WERI-Rb-1 (cell line): ENCODE measurements around the gene PHF12.

ENCODE experiments used
- DNase-seq: peaks from one replicate; pipeline ENCODE4 v3.0.0-alpha.2; 2020
- H3K27ac ChIP-seq: fragments of 250-450 bp; sonication (Bioruptor Pico); 2 replicates; pipeline ENCODE4 v1.5.1; 2020; ENCODE audit warnings: mild to moderate bottlenecking, moderate library complexity
- H3K27me3 ChIP-seq: fragments of 250-450 bp; sonication (Bioruptor Pico); 2 replicates; pipeline ENCODE4 v1.5.1; 2021; ENCODE audit warnings: mild to moderate bottlenecking, low read depth, moderate library complexity; ENCODE audit not compliant: insufficient read depth, severe bottlenecking
- H3K36me3 ChIP-seq: fragments of 250-450 bp; sonication (Bioruptor Pico); 2 replicates; pipeline ENCODE4 v1.5.1; 2020; ENCODE audit warnings: mild to moderate bottlenecking, moderate library complexity
- H3K4me3 ChIP-seq: 2 replicates; pipeline ENCODE4 v1.5.1; 2011; ENCODE audit warnings: low read depth, mild to moderate bottlenecking, control low read depth, low read length
- H3K9me3 ChIP-seq: fragments of 250-450 bp; sonication (Bioruptor Pico); 2 replicates; pipeline ENCODE4 v1.5.1; 2021; ENCODE audit warnings: mild to moderate bottlenecking, moderate library complexity; ENCODE audit not compliant: severe bottlenecking
- CTCF ChIP-seq: IDR thresholded peaks from 2 replicates; pipeline ENCODE4 v1.5.1; 2011; ENCODE audit warnings: low read depth, mild to moderate bottlenecking, control low read depth, inconsistent platforms, low read length

Gene PHF12

GRCh38 chr17:28973425-28973824, 22.1 kb upstream of the PHF12 start:
- TF ChIP-seq CTCF = no peak
- DNase-seq = no peak
- Histone ChIP-seq H3K27me3 (no peaks in the 10 kb centered on the region), H3K27ac (no peak overlapping the region), H3K9me3 (no peaks in the 10 kb centered on the region), H3K4me3 (no peak overlapping the region), H3K36me3 (peaks cover 19% of the 10 kb centered on the region)

- no peaks in the 10 kb centered on the region for H3K27me3 ChIP-seq
- H3K9me3 ChIP-seq = no peaks in the 10 kb centered on the region
- peaks cover 25% of the 10 kb centered on the region for H3K36me3 ChIP-seq
- H3K27ac ChIP-seq = no peak overlapping the region
- TF ChIP-seq CTCF = no peak
- peak; percentile 47 for DNase-seq
- H3K4me3 ChIP-seq = no peak overlapping the region
Measured at GRCh38 chr17:28972437-28972836, 21.1 kb upstream of the PHF12 start.

- no peak for DNase-seq
- no peaks in the 10 kb centered on the region for H3K9me3 ChIP-seq
- no peaks in the 10 kb centered on the region for H3K27me3 ChIP-seq
- peaks cover 25% of the 10 kb centered on the region for H3K36me3 ChIP-seq
- H3K4me3 ChIP-seq = no peak overlapping the region
- TF ChIP-seq CTCF = no peak
- peak overlapping the region; percentile 25; the same call in 1 of the 2 replicates for H3K27ac ChIP-seq
Measured at GRCh38 chr17:28970879-28971278, 19.6 kb upstream of the PHF12 start.

- Histone ChIP-seq H3K9me3 (no peaks in the 10 kb centered on the region), H3K27me3 (no peaks in the 10 kb centered on the region), H3K27ac (0 out of 2 replicates have a peak overlapping the region, but pooled peaks have one; percentile 25), H3K36me3 (peaks cover 27% of the 10 kb centered on the region), H3K4me3 (no peak overlapping the region)
- no peak for TF ChIP-seq CTCF
- no peak for DNase-seq
Measured at GRCh38 chr17:28969706-28970393, 18.5 kb upstream of the PHF12 start.

GRCh38 chr17:28968914-28969295, 17.6 kb upstream of the PHF12 start:
- H3K27me3 ChIP-seq = no peaks in the 10 kb centered on the region
- H3K27ac ChIP-seq = no peak overlapping the region
- TF ChIP-seq CTCF = no peak
- peaks cover 34% of the 10 kb centered on the region for H3K36me3 ChIP-seq
- no peak overlapping the region for H3K4me3 ChIP-seq
- no peaks in the 10 kb centered on the region for H3K9me3 ChIP-seq
- DNase-seq = no peak

- peaks cover 39% of the 10 kb centered on the region for H3K36me3 ChIP-seq
- TF ChIP-seq CTCF = no peak
- DNase-seq = no peak
- no peaks in the 10 kb centered on the region for H3K9me3 ChIP-seq
- H3K27ac ChIP-seq = no peak overlapping the region
- H3K4me3 ChIP-seq = no peak overlapping the region
- no peaks in the 10 kb centered on the region for H3K27me3 ChIP-seq
Measured at GRCh38 chr17:28968231-28968913, 17.1 kb upstream of the PHF12 start.
